ENCODE measurements around the gene LRRC3.
"Not testable (repeated sequence)": the region's sequence is repeated elsewhere in the genome, so short reads cannot be mapped to it uniquely, and the experiment has no call there.

LRRC3 gene

DNA sequence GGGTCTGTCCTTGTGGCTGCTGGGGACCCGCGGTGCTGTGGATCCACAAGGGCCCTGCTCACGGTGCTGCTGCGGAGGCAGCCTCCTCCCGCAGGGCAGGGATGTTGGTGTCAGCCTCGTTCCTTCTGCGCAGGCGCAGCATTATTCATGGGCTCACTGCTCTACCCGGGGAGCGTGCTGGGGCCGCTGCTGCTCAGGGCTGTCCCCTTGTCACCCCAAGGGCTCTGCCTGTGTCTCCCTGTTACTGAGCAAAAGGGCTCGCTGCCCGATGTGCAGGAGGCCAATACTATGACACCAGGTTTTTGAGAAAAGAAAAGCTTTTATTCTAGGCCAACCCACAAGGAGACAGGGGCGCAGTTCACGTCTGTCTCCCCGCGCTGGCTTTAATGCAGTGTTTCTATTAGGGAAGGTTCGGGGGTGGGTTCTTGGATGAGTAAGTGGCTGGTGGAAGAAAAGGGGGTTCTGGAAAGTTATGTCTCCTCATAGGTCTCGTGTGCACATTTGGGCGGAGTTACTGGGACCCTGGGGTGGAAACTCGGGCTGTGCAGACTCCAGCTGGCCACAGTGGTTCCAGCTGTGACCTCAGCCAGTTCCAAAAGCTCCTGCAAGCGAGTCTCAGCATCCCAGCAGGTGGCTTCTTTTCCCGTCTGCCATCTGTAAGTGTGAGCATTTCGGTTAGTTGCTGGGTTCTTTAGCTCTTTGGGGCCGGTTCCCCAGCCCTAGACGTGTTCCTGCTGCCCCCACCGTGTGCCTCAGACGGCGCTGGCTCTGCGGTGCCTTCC, 40.8 kb upstream of the LRRC3 start:
- TF ChIP-seq, protein P1, sequence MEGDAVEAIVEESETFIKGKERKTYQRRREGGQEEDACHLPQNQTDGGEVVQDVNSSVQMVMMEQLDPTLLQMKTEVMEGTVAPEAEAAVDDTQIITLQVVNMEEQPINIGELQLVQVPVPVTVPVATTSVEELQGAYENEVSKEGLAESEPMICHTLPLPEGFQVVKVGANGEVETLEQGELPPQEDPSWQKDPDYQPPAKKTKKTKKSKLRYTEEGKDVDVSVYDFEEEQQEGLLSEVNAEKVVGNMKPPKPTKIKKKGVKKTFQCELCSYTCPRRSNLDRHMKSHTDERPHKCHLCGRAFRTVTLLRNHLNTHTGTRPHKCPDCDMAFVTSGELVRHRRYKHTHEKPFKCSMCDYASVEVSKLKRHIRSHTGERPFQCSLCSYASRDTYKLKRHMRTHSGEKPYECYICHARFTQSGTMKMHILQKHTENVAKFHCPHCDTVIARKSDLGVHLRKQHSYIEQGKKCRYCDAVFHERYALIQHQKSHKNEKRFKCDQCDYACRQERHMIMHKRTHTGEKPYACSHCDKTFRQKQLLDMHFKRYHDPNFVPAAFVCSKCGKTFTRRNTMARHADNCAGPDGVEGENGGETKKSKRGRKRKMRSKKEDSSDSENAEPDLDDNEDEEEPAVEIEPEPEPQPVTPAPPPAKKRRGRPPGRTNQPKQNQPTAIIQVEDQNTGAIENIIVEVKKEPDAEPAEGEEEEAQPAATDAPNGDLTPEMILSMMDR (IDR thresholded peaks at IDR 0.05; ENCODE audit: low read depth, low read length) = no peak
- H3K4me3 ChIP-seq (ENCODE audit: low read depth, low read length) = no peak overlapping the region
- no peak for DNase-seq (ENCODE audit: low read depth, low spot score)
- in situ Hi-C loops (cut with HindIII; ENCODE audit: low sequenced_read_pairs) = no loop called here

DNA sequence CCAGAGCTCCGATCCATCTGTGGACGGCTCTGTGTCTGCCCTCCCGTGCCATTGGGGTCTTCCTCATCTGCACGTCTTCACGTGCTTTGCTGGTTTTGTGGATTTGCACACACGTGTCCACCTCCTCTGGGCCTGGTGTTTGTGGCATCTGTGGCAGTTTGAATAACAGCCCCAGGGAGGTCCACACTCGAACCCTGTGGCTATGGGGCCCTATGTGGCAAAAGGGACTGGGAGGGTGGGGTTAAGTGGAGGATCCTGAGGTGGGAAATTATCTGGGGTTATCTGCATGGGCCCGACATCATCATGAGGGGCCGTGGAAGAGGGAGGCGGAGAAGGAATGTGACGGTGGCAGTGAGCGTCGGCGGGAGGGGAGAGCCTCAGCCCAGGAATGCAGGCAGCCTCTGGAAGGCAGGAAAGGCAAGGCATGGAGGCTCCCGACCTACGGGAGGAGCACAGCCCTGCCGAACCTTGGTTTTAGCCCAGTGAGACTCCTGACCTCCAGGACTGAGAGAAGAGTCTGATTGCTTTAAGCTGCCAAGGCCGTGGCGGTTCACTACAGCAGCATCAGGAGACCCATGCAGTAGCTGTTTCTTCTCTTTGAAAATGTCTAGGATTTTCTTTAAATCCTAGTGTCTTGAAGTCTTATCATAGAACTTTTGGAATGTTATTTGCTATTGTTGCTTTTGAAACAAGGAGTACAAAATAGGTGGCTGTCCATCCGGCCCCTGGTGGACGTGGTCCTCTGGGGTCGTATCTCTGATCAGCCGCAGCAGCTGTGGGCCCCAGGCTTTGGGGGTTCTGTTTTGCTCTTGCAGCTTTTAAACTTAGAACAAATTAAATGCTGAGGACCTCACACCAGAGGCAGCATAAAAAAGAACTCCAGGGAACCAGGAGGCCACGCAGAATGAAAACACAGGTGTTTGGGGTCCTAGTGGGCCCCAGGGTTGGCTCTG, 40.0 kb upstream of the LRRC3 start:
- in situ Hi-C loops (cut with HindIII; ENCODE audit: low sequenced_read_pairs) = no loop called here
- TF ChIP-seq, protein P1 (IDR thresholded peaks at IDR 0.05; ENCODE audit: low read depth, low read length) = no peak
- DNase-seq (ENCODE audit: low read depth, low spot score) = no peak
- H3K4me3 ChIP-seq (ENCODE audit: low read depth, low read length) = no peak overlapping the region

DNA sequence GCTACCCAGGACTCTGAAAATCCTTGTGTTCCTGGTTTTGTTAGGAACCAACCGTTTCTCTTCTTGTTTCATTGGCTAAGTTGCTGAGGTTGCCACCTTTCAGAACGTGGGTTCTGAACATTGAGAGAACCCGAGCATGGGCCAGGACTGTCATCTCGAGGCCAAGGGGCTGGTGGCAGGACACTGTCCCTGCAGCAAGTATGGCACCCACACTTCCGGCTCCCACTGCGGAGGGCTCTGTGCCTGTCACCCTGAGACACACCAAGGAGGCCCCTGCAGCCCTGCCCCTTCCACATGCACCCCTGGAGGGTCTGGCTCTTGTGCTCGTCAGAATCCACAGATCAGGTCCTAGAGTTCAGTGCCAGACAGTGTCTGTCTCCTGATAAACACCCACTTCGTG, 39.1 kb upstream of the LRRC3 start:
- no peak overlapping the region for H3K4me3 ChIP-seq (ENCODE audit: low read depth, low read length)
- no peak for DNase-seq (ENCODE audit: low read depth, low spot score)
- TF ChIP-seq, protein P1 (IDR thresholded peaks at IDR 0.05; ENCODE audit: low read depth, low read length) = no peak
- in situ Hi-C loops (cut with HindIII; ENCODE audit: low sequenced_read_pairs) = no loop called here

DNA sequence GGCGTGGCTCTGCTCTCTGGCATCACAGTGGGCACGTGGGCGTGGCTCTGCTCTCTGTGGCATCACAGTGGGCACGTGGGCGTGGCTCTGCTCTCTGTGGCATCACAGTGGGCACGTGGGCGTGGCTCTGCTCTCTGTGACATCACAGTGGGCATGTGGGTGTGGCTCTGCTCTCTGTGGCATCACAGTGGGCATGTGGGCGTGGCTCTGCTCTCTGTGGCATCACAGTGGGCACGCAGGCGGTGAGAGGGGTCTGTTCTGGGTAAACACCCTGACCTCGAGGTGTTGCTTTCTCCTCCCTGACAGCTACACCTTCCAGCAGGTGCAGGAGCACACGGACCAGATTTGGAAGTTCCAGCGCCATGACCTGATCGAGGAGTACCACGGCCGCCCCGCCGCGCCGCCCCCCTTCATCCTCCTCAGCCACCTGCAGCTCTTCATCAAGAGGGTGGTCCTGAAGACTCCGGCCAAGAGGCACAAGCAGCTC, 37.6 kb upstream of the LRRC3 start:
- DNase-seq (ENCODE audit: low read depth, low spot score); H3K4me3 ChIP-seq (ENCODE audit: low read depth, low read length); in situ Hi-C loops (cut with HindIII; ENCODE audit: low sequenced_read_pairs): not testable (repeated sequence)

DNA sequence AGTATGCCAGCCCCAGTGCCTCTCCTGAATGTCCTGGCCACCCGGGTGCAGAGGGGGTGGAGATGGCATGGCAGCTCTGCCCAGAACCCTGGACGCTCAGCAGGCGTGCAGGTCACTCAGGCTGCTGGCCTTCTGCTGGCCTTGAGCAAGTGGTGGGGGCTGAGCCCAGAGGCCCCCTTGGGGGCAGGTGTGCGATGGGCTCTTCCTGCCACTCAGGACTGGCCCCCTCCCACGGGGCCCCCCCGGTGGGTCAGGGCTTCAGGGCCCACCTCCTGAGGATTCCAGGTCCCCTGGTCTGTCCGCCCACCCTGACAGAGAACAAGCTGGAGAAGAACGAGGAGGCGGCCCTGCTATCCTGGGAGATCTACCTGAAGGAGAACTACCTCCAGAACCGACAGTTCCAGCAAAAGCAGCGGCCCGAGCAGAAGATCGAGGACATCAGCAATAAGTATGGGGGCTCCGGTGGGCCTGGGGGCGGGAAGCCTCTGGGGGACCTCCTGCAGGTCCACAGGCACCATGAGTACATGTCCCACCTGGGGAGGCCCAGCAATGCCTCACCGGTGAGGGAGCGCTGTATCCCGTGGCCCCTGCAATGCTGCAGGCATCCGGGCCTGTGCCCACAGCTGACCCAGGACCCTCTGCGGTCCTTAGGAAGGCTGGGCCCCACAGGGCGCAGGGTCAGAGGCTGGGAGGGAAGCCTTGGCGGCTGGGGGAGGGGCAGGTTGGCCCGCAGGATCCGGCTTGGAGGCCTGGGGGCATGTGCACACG, 37.0 kb upstream of the LRRC3 start:
- DNase-seq (ENCODE audit: low read depth, low spot score) = no peak
- TF ChIP-seq, protein P1 (IDR thresholded peaks at IDR 0.05; ENCODE audit: low read depth, low read length) = no peak
- H3K4me3 ChIP-seq (ENCODE audit: low read depth, low read length) = no peak overlapping the region

DNA sequence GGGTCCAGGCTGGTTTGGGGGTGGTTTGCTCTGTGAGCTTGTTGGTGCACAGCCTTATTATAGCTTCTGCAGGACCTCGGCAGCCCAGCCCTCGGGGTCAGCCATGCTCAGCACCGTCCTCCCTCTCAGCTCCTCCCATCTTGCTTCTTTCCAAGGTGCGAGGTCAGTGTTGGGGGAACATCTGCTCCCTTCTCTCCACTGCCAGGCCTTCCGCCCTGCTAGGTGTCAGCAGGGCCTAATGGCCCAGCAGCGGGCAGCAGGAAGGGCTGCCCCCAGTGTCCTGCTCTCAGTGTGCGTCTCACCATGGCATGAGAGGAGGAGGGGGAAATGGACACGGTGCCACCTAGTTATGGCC, 36.5 kb upstream of the LRRC3 start:
- TF ChIP-seq, protein P1 (IDR thresholded peaks at IDR 0.05; ENCODE audit: low read depth, low read length) = no peak
- H3K4me3 ChIP-seq (ENCODE audit: low read depth, low read length) = no peak overlapping the region
- DNase-seq (ENCODE audit: low read depth, low spot score) = no peak
- in situ Hi-C loops (cut with HindIII; ENCODE audit: low sequenced_read_pairs) = no loop called here

More for the DNA sequence above, 37.0 kb upstream of the LRRC3 start:
- in situ Hi-C loops (cut with HindIII; ENCODE audit: low sequenced_read_pairs) = no loop called here
